K562 (cell line): ENCODE measurements around the gene LIPH. TPM values are rescaled to one million over a fixed set of nuclear protein-coding genes. Genes with fewer than 3 reads are reported as not detected.
A peak's percentile ranks its signal among the peaks of the same experiment; 100 is the strongest.

Experiments
- ARID1B ChIP-seq: fragments of 450-650 bp; IDR thresholded peaks from 2 replicates; pipeline ENCODE4 v1.6.1; 2016; ENCODE audit warnings: antibody characterized with exemption, mild to moderate bottlenecking, inconsistent platforms
- ARID2 ChIP-seq: fragments of 450-650 bp; IDR thresholded peaks from 2 replicates; pipeline ENCODE4 v1.6.1; 2017; ENCODE audit warnings: antibody characterized with exemption, mild to moderate bottlenecking
- CBX3 ChIP-seq, 2 experiments: IDR thresholded peaks; 1 replicate in 1 of 2; 2 replicates in 1 of 2; pipeline ENCODE4 v1.6.1; 2012; ENCODE audit warnings: inconsistent platforms in 2 of 2, low read length in 2 of 2, borderline replicate concordance in 1 of 2, control low read depth in 1 of 2
- EHMT2 ChIP-seq: fragments of 450-650 bp; IDR thresholded peaks from 2 replicates; pipeline ENCODE4 v1.6.1; 2018; ENCODE audit warnings: antibody characterized with exemption
- HMG20B ChIP-seq: fragments of 250-450 bp; sonication (Bioruptor Pico); IDR thresholded peaks from 2 replicates; pipeline ENCODE4 v1.5.0; 2021; ENCODE audit warnings: mild to moderate bottlenecking
- MCM7 ChIP-seq, 2 experiments: fragments of 450-650 bp; IDR thresholded peaks; 2 replicates each; pipeline ENCODE4 v1.6.1; 2016 to 2018
- MLLT1 ChIP-seq, 2 experiments: fragments of 450-650 bp; IDR thresholded peaks; 2 replicates each; pipeline ENCODE4 v1.6.1; 2016
- PTTG1 ChIP-seq: fragments of 450-650 bp; IDR thresholded peaks from 2 replicates; pipeline ENCODE4 v1.6.1; 2016; ENCODE audit warnings: low read depth, mild to moderate bottlenecking, missing genetic modification characterization, missing compliant biosample characterization
- RB1 ChIP-seq: fragments of 450-650 bp; IDR thresholded peaks from 2 replicates; pipeline ENCODE4 v1.6.1; 2017; ENCODE audit warnings: low read depth, mild to moderate bottlenecking
- RCOR1 ChIP-seq, 2 experiments: IDR thresholded peaks; 2 replicates each; pipeline ENCODE4 v1.6.1; 2012; ENCODE audit warnings: low read depth in 2 of 2, low read length in 2 of 2, borderline replicate concordance in 1 of 2, improper control_type of control experiment in 1 of 2
- SMAD2 ChIP-seq: fragments of 150-350 bp; IDR thresholded peaks from 2 replicates; pipeline ENCODE4 v1.6.1; 2014; ENCODE audit warnings: low read depth, mild to moderate bottlenecking, low read length
- SMARCA5 ChIP-seq: fragments of 450-650 bp; IDR thresholded peaks from 2 replicates; pipeline ENCODE4 v1.6.1; 2016
- SMARCC2 ChIP-seq: fragments of 450-650 bp; IDR thresholded peaks from 2 replicates; pipeline ENCODE4 v1.6.1; 2017; ENCODE audit warnings: antibody characterized with exemption, moderate library complexity, mild to moderate bottlenecking, low read depth
- ZNF609 ChIP-seq: sonication (generic); formaldehyde crosslinking; IDR thresholded peaks from 2 replicates; pipeline ENCODE4 v1.8.1; 2023; ENCODE audit warnings: missing genetic modification reagents, mild to moderate bottlenecking, borderline replicate concordance
- ZNF780A ChIP-seq: fragments of 250-450 bp; sonication (Bioruptor Pico); IDR thresholded peaks from 2 replicates; pipeline ENCODE4 v1.5.0; 2021; ENCODE audit warnings: mild to moderate bottlenecking
- polyA plus RNA-seq, 8 experiments: library from polyadenylated mRNA; depleted of rRNA in 4 of 8; stranded (reverse) in 5 of 8; unstranded in 3 of 8; fragments of >200 nt; fragmentation: Nextera tagmentation in 2 of 8; fragmentation: Illumina TruSeq in 1 of 8; extraction: Ambion mirVana in 2 of 8; extraction: Trizol in 1 of 8; gene quantifications; 2 replicates each; pipeline versions ENCODE4 v1.2.1 to v1.2.3, GENCODE V29; 2011 to 2014; ENCODE audit warnings: inconsistent platforms in 1 of 8, missing spikeins in 1 of 8
- total RNA-seq, 7 experiments: library from RNA; depleted of rRNA in 6 of 7; stranded (reverse); fragments of >200 nt in 6 of 7; fragmentation: Illumina TruSeq in 2 of 7; extraction: Trizol in 2 of 7; gene quantifications; 2 replicates each; pipeline versions ENCODE4 v1.2.1 to v1.2.3, GENCODE V29; 2011 to 2021; ENCODE audit warnings: low replicate concordance in 1 of 7
- TF ChIP-seq, protein P1 (sequence below): fragments of 450-650 bp; formaldehyde crosslinking; IDR thresholded peaks from 2 replicates; pipeline ENCODE4 v1.4.0; 2022; ENCODE audit warnings: missing genetic modification characterization
- TF ChIP-seq, protein P2 (sequence below): fragments of 450-650 bp; IDR thresholded peaks from 2 replicates; pipeline ENCODE4 v1.6.1; 2017; ENCODE audit warnings: antibody characterized with exemption, mild to moderate bottlenecking

Gene LIPH
- total and polyA plus RNA-seq, 9 of the 15 experiments (the other 6 are each of a cell fraction or from before 2014, with no cell fraction given), result 0.73 to 1.8 (median 1.3) TPM

GRCh38 chr3:185473290-185473815, 79.0 kb downstream of the LIPH start (continued):
- TF ChIP-seq HMG20B (no peak), SMAD2 (no peak), RCOR1 (IDR thresholded peaks at IDR 0.05; ENCODE audit: borderline replicate concordance in 1 of 2, low read depth in 2 of 2, low read length in 2 of 2) (peak; percentile 35 to 85; a peak in 1 of 4 replicates), ZNF609 (CRISPR knock-in tag) (no peak), SMARCC2 (peak; percentile 75), SMARCA5 (peak; percentile 10; the same call in 1 of the 2 replicates), MLLT1 (IDR thresholded peaks at IDR 0.05) (no peak), EHMT2 (no peak), RB1 (peak; percentile 35; the same call in 1 of the 2 replicates), ARID2 (no peak), CBX3 (IDR thresholded peaks at IDR 0.05; ENCODE audit: borderline replicate concordance in 1 of 2, low read length in 2 of 2) (peak in 1 of 2 experiments; percentile 66; a peak in 1 of 3 replicates), PTTG1 (tag) (no peak), ARID1B (peak; percentile 90), ZNF780A (CRISPR knock-in tag) (no peak), MCM7 (IDR thresholded peaks at IDR 0.05) (no peak)
- TF ChIP-seq, protein P1, sequence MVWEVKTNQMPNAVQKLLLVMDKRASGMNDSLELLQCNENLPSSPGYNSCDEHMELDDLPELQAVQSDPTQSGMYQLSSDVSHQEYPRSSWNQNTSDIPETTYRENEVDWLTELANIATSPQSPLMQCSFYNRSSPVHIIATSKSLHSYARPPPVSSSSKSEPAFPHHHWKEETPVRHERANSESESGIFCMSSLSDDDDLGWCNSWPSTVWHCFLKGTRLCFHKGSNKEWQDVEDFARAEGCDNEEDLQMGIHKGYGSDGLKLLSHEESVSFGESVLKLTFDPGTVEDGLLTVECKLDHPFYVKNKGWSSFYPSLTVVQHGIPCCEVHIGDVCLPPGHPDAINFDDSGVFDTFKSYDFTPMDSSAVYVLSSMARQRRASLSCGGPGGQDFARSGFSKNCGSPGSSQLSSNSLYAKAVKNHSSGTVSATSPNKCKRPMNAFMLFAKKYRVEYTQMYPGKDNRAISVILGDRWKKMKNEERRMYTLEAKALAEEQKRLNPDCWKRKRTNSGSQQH (CRISPR knock-in tag), result no peak
- TF ChIP-seq, protein P2, sequence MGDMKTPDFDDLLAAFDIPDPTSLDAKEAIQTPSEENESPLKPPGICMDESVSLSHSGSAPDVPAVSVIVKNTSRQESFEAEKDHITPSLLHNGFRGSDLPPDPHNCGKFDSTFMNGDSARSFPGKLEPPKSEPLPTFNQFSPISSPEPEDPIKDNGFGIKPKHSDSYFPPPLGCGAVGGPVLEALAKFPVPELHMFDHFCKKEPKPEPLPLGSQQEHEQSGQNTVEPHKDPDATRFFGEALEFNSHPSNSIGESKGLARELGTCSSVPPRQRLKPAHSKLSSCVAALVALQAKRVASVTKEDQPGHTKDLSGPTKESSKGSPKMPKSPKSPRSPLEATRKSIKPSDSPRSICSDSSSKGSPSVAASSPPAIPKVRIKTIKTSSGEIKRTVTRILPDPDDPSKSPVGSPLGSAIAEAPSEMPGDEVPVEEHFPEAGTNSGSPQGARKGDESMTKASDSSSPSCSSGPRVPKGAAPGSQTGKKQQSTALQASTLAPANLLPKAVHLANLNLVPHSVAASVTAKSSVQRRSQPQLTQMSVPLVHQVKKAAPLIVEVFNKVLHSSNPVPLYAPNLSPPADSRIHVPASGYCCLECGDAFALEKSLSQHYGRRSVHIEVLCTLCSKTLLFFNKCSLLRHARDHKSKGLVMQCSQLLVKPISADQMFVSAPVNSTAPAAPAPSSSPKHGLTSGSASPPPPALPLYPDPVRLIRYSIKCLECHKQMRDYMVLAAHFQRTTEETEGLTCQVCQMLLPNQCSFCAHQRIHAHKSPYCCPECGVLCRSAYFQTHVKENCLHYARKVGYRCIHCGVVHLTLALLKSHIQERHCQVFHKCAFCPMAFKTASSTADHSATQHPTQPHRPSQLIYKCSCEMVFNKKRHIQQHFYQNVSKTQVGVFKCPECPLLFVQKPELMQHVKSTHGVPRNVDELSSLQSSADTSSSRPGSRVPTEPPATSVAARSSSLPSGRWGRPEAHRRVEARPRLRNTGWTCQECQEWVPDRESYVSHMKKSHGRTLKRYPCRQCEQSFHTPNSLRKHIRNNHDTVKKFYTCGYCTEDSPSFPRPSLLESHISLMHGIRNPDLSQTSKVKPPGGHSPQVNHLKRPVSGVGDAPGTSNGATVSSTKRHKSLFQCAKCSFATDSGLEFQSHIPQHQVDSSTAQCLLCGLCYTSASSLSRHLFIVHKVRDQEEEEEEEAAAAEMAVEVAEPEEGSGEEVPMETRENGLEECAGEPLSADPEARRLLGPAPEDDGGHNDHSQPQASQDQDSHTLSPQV, result peak; percentile 82
